ENCODE results near the gene SUSD4.

SUSD4 gene

DNA sequence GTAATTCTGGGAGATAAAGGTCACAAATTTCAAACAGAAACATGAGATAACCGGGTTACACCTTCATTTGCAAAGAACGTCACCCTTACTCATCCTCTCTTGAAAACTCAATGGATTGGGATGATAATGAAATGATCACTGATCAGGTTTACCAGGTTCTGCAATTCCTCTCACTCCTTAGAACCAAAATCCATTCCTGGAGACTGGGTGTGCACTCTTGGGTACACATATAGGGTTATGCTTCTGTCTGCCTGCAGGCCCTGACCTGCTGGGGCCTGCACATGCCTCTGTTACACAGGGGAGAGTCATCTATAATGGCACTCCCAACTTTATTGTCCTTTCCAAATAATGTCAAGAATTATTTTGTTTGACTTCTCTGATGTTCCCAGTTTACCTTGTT is 8.3 kb downstream of the SUSD4 start:
- no peak for DNase-seq

DNA sequence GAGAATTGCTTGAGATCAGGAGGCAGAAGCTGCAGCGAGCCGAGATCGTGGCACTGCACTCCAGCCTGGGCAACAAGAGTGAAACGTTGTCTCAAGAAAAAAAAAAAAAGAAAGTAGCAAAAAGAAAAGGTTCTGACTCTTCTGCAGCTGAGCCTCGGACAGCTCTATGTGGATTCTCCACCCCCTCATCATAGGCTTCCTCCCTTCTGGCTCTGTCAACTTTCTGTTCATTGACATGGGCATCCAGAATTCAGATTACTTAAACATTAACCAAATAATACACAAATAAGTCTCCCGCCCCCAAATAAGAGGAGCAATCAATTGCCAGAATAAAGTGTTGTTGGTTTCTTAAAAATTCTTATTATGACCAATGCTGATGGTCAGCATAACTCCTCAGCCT is 10.0 kb downstream of the SUSD4 start:
- no peak for DNase-seq

- no peak for DNase-seq
Observed at GRCh38 chr1:223352944-223353343, 11.0 kb downstream of the SUSD4 start.

- no peak for DNase-seq
Observed at GRCh38 chr1:223350361-223350908, 13.5 kb downstream of the SUSD4 start.

GRCh38 chr1:223349241-223349640 is 14.7 kb downstream of the SUSD4 start:
- no peak for DNase-seq

DNA sequence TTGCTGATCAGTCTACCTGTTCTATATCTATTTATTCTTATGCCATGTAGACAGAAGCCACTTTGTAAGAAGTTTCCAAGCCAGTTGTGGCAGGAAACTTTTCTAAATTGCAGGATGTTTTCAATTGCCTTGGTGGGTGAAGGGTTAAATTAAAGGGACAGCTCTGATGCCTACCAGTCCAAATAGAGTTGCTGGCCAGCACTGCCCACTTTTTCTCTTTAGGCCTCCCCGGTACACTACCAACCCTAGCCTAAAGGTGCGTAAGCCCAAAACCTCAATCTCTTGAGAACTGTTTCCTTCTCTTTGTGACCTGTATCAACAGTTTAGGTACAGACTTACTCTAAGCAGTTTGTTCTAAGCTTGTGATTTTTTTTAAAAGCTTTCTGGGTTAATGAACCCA is 15.5 kb downstream of the SUSD4 start:
- no peak for DNase-seq

DNA sequence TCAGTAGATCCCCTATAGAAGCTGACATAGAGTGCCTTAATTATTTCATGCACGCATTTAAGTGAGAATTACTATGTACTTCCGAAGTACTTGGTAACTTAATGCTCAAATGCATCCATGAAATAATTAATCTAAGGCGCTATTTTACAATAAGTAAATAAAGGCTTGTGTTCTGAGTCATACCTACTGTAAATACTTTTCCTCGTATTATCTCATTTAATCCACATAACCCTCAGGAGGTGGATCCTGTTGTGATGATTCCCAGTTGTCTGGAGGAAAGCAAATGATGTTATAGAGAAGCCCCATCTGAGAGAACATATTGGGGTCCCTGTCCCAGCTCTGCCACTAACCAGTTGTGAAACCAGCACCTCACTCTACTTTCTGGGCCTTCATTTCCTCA is 16.4 kb downstream of the SUSD4 start:
- no peak for DNase-seq

DNA sequence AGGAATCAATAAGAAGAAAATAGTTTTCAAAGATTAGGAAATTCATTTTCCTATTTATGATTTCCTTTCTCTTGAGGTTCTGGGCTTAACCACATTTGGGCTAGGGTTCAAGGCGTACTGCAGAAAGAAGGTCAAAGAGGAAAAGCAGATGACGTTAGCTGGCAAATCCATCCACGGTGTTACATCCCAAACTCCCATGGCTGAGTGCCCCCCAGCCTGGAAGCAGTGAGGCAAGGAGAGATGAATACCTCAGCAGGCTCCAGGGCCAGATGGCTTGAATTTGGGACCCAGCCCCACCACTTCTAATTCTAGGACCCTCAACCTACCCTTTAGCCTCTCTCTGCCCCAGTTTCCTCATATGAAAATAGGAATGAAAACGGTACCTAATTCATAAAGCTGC is 17.7 kb downstream of the SUSD4 start:
- no peak for DNase-seq

GRCh38 chr1:223345720-223346119 is 18.3 kb downstream of the SUSD4 start:
- no peak for DNase-seq

GRCh38 chr1:223344491-223344890 is 19.5 kb downstream of the SUSD4 start:
- no peak for DNase-seq

GRCh38 chr1:223343692-223344091 is 20.3 kb downstream of the SUSD4 start:
- no peak for DNase-seq

DNA sequence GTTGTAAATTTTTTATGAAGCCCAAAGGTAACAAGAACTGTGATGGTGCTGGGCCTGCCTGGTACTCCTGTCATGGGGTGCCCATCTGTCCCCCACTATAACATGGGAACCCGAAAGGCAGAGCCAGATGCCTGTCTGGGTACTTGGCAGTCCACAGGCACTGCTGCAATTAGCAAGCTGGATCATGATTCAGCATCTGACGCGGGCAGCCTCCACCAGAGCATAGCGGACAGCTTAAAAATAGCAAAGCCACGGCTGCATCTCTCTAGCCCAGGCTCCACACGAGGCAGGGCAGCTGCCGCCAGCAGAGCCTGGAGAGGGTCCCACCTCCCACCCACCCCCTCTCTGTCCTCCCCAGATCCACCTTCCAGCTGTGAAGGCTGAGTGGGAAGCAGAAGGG is 22.9 kb downstream of the SUSD4 start:
- DNase-seq, result no peak

- DNase-seq, result no peak
Observed at GRCh38 chr1:223340637-223341036, 23.3 kb downstream of the SUSD4 start.

- no peak for DNase-seq
Observed at GRCh38 chr1:223339861-223340260, 24.1 kb downstream of the SUSD4 start.

DNA sequence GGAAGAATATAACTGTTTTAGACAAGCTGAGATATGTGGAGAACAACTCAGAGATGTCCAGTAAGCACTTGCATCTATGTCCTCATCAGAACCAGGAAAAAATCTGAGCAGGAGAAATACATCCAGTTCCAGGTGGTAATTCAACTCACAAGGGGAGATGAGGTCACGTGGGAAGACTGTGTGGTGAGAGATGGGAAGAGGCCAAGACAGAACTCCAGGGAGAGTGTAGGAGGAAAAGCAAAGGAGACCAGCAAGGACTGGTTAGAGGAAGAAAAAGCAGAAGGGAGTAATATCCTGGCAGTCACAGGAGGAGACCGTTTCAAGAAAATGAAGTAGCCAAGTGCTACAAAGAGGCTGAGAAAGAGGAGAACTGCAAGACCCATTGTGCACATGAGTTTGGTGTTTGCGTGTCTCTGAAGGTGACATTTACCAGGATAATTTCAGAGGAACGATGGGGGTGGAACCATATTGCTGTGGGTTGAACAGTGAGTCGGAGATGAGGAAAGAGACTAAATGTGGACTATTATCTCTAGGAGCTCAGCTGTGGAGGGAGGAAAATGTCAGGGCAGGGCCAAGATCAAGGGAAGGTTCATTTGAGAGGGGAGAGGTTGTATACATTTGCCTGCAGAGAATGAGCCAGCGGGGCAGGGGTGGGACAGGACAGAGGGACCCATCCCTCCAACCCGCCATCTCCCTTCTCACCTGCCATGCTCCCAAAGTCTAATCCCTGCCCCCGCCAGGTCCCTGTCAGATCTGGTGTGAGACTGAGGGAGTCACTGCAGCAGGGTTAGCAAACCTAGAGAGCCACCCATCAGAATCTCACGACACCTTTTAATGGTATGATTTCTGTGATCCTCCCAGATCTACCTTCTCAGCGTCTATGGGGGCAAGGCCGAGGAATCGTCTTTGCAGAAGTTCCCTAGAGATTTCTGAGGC is 24.9 kb downstream of the SUSD4 start:
- no peak for DNase-seq

GRCh38 chr1:223337174-223337869 is 26.7 kb downstream of the SUSD4 start:
- no peak for DNase-seq

GRCh38 chr1:223334156-223334555 is 29.8 kb downstream of the SUSD4 start:
- DNase-seq, result no peak

- DNase-seq, result no peak
Observed at GRCh38 chr1:223332997-223333396, 31.0 kb downstream of the SUSD4 start.

- no peak for DNase-seq
Observed at GRCh38 chr1:223331929-223332328, 32.0 kb downstream of the SUSD4 start.

DNA sequence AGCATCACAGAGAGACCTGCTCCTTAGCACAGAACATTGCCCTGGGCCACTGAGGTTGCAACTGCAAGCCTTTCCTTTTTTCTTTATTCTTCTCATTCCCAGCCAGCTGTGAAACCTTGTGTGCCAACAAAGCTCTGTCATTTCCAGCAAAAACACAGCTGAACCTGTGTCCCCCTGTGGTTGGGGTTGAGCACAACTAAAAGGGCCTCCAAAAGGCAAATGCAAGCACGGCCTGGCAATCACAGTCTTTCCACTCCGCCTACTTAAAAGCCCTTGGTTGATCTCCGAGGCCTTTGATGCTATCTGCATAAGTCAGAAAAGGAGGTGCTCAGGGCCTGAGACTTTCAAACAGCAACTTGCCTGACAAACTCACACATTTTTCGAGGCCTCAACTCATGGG is 32.7 kb downstream of the SUSD4 start:
- DNase-seq, result no peak

DNA sequence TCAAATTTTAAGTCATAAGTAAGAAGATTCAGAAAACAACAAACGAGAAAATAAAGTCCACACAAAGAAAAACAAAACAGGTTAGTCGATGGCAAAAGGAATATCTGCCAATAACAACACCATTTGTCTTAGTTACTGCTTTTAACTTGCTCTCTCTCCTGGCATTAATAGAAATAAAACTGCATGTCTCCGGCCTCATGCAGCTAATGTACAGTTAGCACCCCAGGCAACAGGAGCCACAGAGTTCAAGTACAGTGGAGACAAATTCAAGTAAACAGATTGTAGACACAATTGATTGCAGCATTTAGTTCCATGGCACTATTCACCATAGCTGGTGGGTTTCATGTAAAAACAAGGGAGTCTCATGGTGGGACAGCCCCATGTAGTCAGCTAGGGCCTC is 33.5 kb downstream of the SUSD4 start:
- no peak for DNase-seq

GRCh38 chr1:223329664-223330415 is 34.1 kb downstream of the SUSD4 start:
- no peak for DNase-seq

DNA sequence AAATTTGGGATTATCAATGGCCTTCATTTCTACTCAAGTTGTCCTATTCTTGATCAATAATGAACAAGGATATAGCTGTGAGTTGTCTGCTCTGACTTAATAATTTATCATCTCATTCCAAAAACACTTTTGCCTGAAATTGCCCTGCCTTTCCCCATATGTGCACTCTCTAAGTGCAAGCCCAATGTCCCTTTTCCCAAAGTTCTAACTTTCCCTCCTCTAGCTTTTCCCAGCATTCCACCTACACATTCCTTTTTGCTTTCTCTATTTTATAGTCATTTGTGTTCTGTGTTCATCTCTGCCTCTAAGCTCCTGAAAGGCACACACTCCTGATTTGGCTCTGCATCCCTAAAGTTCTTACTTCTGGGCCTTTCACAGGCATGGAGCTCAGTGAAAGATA is 34.7 kb downstream of the SUSD4 start:
- no peak for DNase-seq
